Fibroblast of skin of scalp (primary cell): ENCODE results near the gene CDC23. TPM values are rescaled to one million over a fixed set of nuclear protein-coding genes. Genes with fewer than 3 reads are reported as not detected.
"Not testable (repeated sequence)": the region's sequence is repeated elsewhere in the genome, so short reads cannot be mapped to it uniquely, and the experiment has no call there.

Source experiments
- DNase-seq: peaks from one replicate; pipeline ENCODE4 v3.0.0-alpha.2; 2013
- polyA plus RNA-seq, 2 experiments: library from polyadenylated mRNA; unstranded; fragments of 120-200 nt; gene quantifications; one replicate each; pipeline ENCODE4 v1.2.1, GENCODE V29; 2013; ENCODE audit not compliant: insufficient read length in 2 of 2

Gene CDC23
- 27.1 TPM for polyA plus RNA-seq (2013, experiment 1 of 2; ENCODE audit: insufficient read length)
- polyA plus RNA-seq (2013, experiment 2 of 2; ENCODE audit: insufficient read length) = 27.8 TPM

DNA sequence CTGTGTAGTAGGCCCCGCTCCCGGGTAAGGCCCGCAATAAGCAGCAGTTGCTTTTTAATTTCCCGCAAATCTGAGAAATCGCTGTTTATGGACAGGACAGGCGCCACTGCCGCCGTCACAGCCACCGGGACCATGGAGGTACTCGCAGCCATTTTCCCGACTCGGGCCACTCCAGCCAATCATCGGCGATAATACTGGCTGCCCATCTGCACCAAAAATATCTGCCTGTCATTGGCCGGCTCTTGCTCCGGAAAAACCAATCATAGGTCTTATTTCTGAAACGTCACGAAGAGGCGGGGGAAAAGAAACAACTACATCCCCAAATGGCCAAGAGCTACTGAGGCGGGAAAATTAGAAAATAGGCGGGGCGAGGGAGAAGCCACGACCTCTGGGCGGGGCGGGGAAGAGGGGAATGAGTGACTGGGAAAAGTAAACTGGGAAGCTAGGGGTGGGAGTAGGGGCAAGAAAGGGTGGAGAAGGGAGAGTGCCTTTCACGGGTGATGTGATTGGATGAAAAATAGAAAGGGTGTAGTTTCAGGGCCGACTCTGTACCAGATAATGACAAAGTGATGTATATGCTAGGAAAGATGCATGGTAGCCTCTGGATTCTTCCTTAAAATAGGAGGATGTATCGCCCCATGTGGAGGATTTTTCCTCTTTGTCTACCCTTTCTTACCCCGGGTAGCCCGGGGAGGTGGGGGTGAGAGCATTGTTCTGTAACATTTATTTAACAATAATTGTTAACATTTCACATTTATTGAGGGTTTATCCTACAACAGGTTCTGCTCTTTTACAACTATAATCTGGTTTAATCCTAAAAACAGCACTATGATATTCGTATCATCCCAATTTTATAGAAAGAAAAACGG, at the start of gene CDC23:
CDC23 (minus strand) TSS at position 163 of the 869 bp plus-strand sequence; CDS start at position 152, 11 bp downstream.
- peak; percentile 99 for DNase-seq

DNA sequence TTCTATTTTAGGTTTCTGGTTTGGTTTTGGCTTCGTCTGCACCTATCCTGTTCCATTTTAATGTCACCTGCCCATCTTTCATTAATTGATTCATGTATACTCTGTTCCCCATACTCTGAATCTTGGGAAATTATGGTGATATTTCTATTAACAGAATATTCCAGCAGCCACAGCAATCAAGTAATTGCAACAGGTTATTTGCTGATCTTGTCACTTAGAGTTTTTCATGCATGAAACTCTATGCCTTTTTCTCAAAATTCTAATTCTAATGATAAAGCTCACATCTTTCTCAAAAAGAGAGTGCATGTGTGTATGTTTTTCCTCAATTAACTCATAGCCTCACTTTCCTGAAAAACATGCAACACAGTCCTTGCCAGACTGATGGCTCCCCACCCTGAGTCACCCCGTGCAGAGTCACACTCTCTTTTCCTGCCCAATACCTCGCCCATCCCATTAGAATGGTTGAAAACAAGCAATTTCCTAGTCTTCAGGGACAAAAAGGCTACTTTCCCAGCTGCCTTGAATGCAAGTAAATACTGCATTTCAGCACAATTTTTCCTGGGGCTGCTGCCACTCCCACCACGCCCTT, 45.7 kb upstream of the CDC23 start:
- DNase-seq = no peak

- DNase-seq = no peak
These were observed 44.5 kb upstream of the CDC23 start for GRCh38 chr5:138257583-138257982.

GRCh38 chr5:138252944-138253343, 39.8 kb upstream of the CDC23 start:
- DNase-seq = no peak

DNA sequence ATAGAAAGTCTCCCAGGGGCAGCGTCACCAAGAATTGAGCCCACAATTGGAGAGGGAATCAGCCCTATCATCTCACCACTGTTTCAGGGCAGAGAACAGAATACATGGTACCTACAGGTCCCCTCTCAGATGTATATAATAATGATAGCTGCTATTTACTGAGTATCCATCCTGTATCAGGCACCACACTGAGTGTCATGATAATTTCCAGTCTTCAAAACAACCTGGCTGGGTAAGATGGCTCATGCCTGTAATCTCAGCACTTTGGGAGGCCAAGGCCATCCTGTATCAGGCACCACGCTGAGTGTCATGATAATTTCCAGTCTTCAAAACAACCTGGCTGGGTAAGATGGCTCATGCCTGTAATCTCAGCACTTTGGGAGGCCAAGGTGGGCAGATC, 34.7 kb upstream of the CDC23 start:
- not testable (repeated sequence) for DNase-seq

GRCh38 chr5:138246822-138247221, 33.7 kb upstream of the CDC23 start:
- no peak for DNase-seq

GRCh38 chr5:138246334-138246733, 33.2 kb upstream of the CDC23 start:
- DNase-seq = no peak

DNA sequence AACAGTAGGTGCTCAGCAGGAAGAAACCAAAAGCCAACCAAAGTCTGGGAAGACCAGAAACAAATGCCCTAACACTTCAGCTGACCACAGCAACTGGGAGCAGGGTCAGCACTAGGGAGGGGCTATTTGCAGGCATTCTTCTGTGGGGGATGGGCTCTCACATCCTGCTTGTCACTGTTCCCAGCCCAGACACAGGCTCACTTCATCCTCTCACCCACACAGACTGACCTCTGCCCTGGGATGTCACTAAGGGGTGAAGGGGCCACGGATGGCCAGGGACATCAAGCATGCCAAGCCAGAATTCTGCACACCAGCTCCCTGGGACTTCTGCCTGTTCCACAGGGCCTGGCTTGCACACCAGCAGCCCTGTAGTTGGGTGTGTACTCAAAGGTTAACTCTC, 32.6 kb upstream of the CDC23 start:
- DNase-seq = no peak

DNA sequence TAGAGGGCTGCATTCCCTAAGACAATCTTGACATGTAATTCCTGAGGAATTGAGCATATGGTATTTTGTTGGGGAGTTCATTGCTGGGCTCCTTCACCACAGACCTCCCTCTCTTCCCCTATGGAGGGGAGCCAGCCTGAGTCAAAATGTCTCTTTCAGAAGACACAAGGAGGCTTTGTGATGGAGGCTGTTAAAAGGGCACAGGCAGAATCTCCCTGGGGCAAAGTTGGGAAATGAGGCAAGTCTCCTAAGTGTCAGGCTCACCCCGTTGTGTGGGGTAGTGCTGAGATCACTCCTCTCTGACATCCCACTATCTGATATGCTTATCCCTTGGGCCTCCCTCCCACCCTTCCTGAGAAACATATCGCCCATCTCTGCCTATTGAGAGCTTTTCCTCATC, 30.7 kb upstream of the CDC23 start:
- DNase-seq = peak; percentile 5

GRCh38 chr5:138241688-138242571, 28.8 kb upstream of the CDC23 start:
- peak; percentile 17 for DNase-seq

DNA sequence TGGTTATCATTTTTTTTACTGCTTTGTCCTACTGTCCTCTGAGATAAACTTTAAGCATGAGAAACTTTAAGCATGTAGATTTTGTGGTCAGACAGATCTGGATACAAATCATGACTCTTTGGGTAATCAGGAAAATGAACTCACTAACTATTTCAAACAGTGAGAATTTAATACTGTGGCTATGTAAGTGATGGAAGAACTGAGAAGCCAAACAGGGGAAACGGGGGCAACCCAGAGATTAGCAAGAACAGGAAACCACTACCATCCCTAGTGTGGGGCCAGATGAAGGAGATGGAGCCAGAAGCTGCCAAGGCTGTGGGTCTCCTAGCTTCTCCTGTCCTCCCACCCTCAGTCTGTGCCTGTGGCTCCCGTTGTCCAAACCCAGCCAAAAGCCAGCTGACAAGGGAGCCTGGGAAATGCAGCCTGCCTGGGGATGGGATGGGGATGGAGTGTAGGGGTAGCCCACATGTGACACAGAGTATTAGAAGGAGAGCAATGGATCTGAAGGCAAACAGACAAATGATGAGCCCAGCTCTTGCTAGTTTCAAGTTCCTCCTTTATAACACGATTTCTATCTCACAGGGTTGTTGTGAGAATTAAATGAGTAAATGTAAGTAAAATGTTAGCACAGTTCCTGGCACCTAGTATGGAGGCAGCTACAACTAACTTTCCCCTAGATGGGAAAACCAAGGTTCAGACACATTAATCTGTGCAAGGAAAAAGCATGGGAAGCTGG, 27.7 kb upstream of the CDC23 start:
- no peak for DNase-seq

GRCh38 chr5:138238034-138238433, 24.9 kb upstream of the CDC23 start:
- no peak for DNase-seq

DNA sequence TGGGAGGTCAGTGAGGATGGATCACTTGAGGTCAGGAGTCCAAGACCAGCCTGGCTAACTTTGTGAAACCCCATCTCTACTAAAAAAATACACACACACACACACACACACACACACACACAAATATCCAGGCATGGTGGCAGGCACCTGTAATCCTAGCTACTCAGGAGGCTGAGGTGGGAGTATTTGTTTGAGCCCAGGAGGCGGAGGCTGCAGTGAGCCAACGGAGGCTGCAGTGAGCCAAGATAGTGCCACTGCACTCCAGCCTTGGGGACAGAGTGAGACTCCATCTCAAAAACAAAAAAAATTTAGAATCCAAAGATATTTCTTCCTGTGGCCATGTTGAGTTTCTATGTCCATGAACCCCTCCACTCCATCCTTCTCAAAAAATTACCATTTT, 21.5 kb upstream of the CDC23 start:
- no peak for DNase-seq

GRCh38 chr5:138233280-138233679, 20.2 kb upstream of the CDC23 start:
- DNase-seq = no peak

DNA sequence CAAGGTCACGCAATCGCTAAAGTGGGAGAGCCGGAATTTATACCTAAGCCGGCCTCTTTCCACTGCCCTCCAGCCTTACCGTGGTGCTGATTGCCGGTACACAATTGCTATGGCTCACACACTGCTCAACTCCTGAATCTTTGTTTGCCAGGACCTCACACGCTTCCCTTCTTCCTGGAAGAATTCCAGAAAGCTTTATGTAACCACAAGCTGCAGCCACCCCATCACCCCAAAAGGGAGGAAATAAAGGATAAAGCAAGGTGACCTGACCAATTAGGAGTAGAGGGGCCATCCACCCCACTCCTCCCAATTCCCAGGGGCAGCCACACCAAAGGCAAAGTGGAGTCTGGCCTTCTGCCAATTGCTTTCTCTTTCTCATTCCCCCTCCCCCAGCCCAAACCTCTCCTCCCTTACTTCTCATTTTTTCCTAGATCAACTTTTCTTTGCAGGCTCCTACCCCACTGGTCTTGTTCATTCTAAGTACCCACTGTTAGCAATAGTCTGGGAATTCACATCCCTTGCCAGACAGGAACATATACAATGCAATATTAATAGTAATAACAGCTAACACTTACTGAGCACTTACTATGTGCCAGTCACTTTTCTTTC, 18.0 kb upstream of the CDC23 start:
- DNase-seq = peak; percentile 61

GRCh38 chr5:138230261-138230660, 17.1 kb upstream of the CDC23 start:
- DNase-seq = peak; percentile 62

DNA sequence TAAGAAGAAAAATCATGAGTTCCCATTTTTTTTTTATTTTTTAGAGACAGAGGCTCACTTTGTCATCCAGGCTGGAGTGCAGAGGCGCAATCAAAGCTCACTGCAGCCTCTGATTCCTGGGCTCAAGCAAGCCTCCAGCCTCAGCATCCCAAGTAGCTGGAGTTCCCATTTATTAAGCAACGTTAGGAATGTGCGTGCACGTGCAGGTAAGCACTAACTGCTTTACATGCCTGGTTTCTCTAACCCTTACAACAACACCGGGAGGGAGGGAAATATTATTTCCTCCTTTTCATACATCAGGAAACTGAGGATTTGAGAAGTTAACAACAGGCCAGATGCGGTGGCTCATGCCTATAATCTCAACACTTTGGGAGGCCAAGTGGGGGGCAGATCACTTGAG, 16.3 kb upstream of the CDC23 start:
- DNase-seq = no peak

DNA sequence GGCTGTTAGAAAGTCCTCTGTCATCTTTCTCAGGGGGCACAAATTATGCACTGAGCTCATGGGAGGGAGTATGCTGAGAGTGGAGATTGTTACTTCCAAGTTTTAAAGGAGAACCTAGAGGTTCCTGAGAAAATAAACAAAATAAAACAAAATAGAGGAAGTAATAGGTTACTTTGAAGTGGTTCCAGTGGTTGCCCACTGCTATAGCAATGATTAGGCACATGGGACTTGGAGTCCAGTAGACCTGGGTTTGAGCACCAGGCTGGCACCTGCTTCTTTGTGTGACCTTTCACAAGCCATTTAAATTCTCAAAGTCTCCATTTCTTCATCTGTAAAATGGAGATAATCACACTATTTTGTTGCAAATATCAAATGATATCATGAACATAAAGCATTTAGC, 13.8 kb upstream of the CDC23 start:
- DNase-seq = no peak

- DNase-seq = no peak
These were observed 11.6 kb upstream of the CDC23 start for GRCh38 chr5:138224712-138225111.

- no peak for DNase-seq
These were observed 10.4 kb upstream of the CDC23 start for GRCh38 chr5:138223532-138223931.

- no peak for DNase-seq
These were observed 3.7 kb upstream of the CDC23 start for GRCh38 chr5:138216799-138217198.

GRCh38 chr5:138212828-138213160, 329 bp downstream of the CDC23 start:
- DNase-seq = no peak
